ENCODE data around the gene USP28.

Gene USP28

DNA sequence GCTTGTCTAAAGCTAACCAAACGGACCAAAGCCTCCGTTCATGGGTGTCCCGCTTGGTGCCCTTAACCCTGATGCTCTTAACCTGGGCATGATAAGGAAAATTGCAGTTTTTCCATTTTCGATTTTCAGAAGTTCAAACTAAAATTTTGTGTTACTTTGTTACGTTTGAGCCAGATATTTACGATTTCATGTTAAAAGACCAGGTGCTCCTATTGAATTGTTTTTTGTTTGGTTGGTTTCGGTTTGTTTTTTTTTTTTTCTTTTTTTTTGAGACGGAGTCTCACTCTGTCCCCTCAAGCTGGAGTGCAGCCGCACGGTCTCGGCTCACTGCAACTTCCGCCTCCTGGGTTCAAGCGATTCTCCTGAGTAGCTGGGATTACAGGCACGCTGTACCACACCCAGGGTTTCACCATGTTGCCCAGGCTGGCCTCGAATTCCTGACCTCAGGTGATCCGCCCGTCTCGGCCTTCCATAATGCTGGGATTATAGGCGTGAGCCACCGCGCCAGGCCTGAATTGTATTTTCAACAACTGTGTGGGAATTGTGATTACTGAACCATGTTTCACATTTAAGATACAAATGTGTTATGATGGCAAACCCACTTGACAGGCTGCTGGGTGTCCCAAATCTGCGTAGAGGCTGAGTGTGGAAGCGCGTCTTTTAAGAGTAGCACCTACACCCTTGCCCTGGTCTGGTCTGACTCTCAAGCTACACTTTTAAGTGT, 864 bp upstream of the USP28 start:
- no peak for DNase-seq

DNA sequence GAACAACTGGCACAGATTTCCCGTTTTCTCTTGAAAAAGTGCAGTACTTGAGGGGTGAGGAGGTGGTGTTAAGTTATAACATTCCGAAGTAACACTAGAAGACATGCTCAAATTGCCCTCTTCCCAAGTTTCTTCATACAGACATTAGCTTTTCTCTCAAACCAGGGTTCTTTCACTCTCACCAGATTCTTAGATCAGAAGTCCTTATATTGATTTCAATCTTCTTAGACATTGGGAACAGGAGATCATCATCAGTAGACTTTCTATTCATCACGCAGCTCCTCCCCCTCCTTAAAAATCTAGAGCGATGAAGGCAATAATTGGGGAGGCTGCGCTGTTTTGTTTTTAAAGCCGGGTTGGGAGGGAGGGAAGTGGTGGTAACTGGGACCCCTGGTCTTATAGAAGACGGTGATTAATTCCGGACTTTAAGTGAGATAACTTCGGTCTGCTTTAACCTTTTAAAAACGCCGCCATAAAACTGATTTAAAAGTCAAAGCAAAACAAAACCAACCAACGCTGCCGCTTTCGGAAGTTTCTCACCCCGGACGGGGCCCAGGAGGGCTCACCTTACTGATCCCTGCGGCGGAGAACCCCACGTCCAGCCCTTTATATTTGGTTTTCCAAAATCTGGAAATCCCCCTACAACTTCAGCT, 665 bp downstream of the USP28 start:
- peak; percentile 12 for DNase-seq

DNA sequence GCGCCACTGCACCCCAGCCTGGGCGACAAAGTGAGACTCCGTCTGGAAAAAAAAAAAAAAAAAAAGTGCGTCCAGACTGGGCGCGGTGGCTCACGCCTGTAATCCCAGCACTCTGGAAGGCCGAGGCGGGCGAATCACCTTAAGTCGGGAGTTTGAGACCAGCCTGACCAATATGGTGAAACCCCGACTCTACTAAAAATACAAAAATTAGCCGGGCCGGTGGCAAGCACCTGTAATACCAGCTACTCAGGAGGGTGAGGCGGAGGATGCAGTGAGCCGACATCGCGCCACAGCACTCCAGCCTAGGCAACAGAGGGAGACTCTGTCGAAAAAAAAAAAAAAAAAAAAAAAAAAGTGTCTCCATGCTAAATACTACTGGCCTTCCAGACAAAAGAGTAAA, 1.3 kb downstream of the USP28 start:
- DNase-seq: no peak

DNA sequence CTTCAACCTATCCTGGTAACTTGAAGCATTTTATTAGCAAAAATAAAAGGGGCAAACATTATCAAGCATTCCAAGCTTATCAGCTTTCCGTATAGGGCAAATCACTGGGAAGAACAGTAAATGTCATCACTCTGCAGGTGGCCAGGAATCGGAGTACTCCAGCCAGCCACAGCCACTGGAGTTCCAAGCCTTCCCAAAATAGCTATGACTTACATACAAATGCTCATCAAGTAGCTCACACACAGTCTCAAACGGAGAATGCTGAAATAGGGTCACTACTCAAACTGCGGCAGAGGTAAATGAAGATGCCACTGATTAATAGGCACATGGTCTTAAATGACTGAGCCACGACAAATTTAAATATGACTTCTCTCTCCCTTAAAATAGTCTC, 2.1 kb downstream of the USP28 start:
- peak; percentile 8 for DNase-seq

DNA sequence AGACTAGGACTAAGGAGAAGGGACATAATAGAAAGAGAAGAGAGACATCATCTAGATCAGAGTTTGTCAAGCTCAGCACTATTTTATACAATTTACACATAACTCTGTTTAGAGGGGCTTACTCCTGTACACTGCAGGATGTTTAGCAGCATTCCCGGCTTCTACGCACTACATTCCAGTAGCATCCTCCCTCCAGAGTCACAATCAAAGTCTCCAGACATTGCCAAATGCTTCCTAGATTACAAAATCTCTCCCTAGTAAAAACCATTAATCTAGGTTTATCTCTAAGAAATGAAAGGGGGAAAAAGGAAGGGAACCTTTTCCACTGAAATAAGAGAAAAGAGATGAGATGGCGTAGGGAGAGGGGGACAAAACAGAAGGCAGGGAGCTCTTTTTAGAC, 4.0 kb downstream of the USP28 start:
- peak; percentile 9 for DNase-seq

DNA sequence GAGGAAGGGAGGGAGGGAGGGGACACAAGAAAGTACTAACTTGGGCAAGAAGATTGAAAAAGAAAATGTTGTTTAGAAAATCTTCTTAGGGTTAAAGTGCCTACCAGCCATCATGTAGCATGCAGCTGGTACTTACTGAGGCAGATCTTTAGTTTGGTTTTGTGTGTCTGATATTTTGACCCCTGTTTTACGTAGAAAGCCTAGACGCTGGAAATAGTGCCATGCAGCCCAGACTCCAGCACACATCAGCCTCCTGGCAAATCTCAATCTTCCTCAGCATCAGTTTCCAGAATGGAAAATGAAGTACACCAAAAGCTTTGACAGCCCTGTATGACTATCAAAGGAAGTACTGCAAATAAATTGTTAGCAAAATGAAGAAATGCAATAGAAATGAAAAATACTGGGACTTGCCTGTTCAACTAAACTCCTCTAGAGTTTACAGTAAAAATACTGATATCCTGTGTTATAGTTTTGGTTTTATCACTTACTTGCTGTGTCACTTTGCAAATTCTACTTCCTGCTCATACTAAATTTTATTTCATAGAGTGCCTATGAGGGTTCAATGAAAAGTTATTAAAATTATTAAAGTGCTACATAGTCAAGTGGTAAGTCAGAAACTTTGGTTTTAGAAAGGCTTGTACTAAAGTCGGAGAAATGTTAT, 7.4 kb downstream of the USP28 start:
- no peak for DNase-seq

DNA sequence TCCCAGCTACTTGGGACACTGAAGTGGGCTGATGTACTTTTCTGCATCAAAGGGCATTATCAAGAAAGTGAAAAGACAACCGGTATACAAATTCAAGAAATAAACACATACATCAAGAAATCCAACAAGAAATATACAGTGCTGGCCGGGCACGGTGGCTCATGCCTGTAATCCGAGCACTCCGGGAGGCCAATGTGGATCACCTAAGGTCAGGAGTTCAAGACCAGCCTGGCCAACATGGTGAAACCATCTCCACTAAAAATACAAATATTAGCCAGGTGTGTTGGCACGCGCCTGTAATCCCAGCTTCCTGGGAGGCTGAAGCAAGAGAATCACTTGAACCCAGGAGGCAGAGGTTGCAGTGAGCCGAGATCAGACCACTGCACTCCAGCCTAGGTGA, 9.5 kb downstream of the USP28 start:
- DNase-seq: no peak

DNA sequence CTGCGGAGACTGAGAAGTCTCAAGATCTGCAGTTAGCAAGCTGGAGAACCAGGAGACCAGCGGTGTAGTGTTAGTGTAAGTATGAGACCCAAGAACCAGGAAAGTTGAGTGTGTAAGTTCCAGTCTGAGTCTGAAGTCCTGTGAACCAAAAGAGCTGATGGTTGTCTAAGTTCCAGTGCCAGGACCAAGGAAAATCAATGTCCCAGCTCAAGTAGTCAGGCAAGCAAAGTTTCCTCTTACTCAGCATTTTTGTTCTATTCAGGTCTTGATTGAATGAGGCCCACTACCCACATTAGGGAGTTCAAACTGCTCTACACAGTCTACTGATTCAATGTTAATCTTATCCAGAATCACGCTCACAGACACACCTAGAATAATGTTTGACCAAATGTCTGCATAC, 11.0 kb downstream of the USP28 start:
- DNase-seq: no peak

DNA sequence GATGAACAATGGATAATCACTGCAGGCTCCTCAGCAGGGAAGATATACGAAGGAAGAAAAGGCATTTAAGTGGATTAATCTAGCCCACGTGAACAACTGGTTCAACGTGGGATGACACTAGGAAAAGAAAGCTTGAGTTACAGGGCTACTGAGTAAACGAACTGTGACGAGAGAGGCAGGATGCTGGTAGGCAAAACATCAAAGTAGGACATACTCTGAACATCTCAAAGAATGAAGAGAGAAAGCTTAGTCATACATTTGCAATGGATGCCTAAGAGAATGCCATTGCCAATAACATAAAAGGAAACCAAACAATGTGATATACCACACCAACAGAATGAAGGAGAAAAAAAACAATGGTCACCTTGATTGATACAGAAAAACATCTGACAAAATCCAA, 12.9 kb downstream of the USP28 start:
- peak; percentile 29 for DNase-seq

DNA sequence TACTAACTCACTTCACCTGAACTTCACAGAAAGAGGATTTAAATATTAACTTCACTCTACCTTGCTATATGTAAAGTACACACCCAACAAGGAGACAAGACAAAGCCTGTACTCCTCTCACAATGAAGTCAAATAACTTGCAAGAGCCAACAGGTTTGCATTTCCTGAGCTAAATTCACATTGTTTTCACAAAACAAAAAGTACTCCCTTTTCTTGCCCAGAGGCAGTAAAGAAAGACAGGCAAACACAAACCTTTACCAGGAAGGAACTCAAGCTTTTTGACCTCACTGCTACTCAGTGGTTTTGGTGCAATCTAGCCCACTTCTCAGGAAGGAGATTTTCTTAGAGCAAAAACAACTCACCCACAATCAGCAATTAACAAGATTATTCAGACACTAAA, 15.7 kb downstream of the USP28 start:
- no peak for DNase-seq

DNA sequence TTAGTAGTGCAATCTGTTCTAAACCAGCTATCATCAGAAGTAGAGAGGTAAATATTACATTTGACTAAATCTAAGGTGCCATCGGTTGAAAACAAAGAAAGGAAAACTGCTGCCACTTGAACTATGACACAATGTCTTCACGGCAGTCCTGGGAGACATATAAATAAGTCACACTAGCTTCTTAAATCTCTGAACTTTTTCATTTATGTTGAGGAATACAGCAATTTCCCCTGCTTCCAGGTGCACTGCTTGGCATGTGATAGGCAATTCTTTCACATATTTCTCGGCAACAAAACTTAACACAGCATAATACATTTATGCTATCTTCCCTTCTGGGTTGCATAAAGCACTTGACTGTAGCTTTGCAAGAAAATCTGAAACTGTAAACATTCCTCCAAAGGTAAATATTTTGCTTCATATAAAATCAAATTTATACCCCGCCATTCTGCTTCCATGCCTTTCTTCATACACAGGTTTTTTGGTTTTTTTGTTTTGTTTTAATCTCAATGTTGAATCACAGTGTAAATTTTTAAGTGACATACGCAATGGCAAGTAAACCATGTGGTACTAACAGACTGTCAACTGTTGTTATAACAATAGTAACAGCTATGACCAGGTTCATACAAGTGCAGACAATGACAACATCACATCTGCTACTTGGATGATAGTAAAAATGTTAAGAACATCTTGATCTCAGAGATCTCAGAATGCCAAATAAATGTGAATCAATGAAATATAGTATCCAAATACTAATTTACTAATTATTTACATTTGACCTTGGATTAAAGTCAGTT, 18.2 kb downstream of the USP28 start:
- no peak for DNase-seq

DNA sequence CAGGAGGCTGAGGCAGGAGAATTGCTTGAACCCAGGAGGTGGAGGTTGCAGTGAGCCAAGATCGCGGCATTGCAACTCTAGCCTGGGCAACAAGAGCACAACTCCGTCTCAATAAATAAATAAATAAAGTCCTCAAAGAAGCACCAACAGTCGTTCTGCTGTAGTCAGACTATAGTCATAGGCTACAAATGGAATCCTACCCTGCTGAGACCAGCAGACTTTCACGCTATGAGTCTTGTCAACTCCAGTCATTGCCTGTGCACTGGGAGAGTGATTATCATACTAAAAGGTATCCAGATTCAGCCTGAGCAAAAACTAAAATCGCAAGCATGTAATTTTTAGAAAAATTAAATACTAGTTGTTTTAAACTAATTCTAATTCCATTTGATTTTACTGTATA, 19.6 kb downstream of the USP28 start:
- no peak for DNase-seq

DNA sequence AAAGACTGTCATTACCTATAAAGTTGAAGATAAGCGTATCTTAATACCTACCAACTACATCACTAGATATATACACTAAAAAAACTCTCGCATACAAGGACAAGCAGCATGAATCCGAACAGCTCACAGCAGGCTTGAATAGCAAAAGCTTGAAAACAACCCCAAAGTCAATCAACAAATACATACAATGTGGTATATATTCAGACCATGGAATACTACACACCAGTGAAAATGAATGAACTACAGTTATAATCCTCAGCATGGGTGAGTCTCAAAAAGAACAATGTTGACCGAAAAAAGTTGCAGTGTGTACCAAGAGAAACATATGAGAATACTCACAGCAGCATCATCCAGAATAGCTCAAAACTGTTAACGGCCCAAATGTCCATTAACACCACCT, 25.2 kb downstream of the USP28 start:
- no peak for DNase-seq

DNA sequence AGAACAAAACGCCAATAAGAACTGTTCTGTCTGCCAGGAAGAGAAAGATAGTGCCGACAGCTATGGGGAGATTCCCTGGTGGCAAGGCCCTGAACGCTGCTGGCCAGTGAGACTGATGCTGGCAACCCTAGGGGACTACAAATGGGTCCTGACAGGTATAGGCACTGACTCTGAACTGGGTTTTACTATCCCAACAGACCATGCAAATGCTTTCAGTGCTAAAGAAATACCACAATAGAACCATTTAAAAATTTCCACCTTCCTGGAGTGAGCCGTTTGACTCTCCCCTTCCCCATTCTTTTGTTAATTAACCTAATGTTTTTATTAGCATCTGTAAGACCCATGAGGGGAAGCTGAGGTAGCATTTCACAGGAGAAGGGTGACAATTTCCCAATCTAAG, 25.7 kb downstream of the USP28 start:
- no peak for DNase-seq

DNA sequence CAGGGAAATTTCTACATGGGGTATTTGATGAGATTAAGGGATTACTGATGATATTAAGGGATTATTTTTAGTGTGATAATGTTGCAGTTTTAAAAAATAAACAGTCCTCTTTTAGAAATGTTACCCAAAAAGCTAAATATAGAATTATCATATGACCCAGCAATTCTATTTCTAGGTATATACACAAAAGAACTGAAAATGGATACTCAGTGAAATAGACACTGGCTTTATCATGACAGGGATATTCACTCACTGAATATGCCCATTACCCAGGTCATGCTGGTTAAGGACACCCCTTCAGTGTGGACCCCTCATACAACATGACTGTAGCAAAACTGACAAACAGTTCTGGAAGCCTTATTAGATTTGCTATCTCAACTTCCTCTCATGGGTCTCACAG, 27.8 kb downstream of the USP28 start:
- DNase-seq: no peak

DNA sequence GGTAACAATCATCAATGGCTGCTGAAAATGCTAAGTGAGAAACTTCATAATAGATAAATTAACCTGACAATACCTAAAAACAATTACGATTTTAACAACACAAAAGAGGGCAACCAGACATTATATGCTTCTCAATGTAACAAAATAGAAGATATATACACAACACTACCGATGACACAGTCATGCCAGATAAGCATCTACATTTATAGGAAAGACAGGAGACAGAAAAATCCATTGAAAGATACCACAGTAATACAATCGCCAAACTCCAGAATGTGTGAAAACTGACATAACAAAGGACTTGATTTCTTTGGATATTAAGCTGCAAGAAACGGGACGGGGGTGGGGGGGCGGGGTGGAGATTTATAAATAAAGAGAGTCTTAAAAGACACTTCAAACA, 28.3 kb downstream of the USP28 start:
- no peak for DNase-seq

DNA sequence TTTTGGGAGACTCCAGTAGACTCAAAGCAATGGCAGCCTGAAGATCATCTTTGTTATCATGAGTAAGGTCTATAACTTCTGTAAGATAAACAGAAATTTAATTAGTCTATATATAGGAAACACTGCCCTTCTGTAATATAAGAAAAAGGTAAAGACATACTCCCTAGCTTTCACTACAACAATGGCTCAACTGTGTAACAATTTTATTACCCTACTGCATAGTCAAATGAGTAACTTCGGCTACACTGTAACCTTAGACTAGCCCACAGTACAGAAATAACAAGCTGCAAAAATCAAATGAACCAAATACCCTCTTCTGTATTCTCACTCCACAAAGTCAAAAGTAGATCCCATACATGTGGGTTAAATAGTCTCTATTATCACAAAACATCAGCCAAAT, 33.7 kb downstream of the USP28 start:
- DNase-seq: no peak

DNA sequence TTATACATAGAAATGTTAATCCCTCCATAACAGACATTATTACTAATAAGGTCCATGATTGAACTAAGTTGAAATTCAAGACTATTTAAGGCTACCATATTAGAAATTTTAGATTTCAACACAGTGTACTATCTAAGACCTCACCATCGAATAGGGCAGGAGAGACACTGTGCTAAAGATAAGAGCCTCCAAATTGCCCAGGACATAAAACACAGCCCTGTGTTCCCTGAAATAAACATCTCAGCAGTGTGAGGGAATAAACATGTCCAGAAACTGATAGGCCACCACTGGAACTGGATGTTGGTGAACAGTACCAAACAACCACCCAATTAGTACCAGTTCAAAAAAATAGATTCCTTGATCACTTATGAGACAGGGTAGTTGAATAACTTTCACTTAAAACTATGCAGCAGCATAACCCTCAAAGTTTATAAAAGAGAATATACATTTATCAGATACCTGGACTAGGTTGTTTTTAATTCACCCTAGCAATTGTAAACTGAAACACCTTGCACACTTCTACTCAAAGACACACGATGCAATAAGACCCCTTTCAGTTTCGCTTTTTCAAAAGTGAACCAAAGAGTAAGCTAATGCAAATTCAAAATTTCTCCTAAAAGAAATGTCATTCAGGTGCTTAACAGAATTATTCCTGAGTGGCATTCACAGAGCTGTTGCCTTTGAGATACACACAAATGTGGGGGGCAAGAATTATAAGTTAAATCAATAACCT, 34.3 kb downstream of the USP28 start:
- DNase-seq: no peak

DNA sequence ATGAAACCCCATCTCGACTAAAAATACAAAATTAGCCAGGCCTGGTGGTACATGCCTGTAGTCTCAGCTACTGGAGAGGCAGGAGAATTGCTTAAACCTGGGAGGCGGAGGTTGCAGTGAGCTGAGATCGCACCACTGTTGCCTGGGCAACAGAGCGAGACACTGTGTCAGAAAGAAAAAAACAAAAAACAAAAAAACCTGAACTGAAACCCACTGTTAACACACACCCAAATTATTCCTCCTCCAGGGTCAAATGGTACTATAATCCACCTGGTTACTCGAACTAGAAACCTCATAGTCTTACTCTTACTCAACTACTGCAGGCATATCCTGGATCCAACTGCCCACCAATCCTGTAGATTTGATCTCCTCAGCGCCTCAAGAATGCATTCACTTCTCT, 35.5 kb downstream of the USP28 start:
- DNase-seq: no peak

DNA sequence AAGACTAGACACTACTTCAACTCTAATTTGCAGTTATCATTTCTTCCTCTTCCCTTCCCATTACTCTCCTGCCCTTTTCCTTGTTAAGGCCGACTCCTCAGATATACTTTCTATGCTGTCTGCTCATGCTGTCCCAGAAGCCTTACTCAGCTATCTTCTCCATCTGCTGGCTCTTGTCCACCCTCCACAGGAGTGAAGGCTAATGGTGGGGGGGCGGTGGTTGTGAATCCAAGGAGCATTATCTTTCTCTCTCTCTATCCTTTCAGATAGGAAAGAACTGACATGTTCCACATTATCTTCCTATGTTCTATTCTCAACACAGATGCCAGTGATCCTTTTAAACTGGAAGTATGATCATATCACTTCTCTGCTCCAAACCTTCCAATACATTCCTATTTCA, 37.4 kb downstream of the USP28 start:
- DNase-seq: no peak

DNA sequence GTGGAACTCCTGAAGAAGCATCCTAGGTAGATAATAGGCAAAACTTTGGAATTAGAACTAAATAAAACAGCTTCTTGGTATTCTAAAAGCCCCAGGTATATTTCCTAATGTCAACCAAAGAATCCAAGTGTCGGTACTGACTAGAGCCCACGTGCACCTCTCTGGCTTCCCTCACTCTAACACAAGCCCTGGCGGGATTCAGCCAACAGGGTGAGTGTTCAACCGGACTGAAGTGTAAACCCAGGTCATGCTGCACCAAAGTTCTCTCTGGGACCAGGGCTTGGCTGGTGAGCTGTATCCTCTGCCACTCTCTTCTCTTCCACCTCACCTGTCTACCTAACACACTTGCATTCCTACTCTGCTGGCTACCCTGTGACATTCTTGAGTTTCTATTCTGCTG, 40.1 kb downstream of the USP28 start:
- no peak for DNase-seq

DNA sequence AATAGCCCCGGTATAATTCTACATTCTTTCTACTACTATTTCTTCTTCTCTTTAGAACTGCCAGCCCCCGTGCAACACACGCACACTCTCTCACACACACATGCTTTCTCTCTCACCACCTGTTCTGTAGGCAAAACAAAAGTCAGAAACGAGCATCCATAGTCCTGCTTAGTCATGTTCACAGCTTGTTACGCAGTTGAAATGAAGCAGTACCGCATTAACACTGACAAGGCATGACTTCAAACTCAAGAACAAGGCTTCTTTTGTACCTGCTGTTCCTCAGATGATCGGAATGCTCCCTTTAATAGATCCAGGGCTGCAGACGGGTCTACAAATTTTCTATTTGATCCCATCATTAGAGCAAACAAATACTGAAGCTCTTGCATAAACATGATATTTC, 42.2 kb downstream of the USP28 start:
- no peak for DNase-seq

DNA sequence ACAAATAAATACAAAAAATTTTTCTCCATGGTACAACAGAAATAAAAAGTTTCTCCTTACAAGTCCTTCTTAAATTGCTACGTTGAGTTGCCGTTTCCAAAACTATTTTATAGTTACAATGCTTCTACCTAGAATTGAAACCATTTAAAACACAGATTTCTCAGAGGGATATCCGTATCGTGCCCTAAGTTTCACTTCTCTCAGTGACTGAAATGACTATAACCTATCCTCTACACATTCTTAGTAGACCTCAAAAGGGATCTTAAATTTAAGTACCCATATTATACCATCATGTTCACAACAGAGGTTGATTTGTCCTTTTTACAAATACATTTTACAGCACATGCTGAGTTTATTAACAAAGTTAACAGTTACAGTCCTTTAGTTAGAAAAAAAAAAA, 44.1 kb downstream of the USP28 start:
- no peak for DNase-seq

Data from fibroblast of skin of right quadriceps (primary cell).